HEK293T (cell line): ENCODE data around the gene SETD5.

Experiments
- ARNT ChIP-seq: fragments of 450-650 bp; IDR thresholded peaks from 2 replicates; pipeline ENCODE4 v1.6.1; 2017; ENCODE audit warnings: mild to moderate bottlenecking
- BHLHE40 ChIP-seq: fragments of 450-650 bp; IDR thresholded peaks from 2 replicates; pipeline ENCODE4 v1.6.1; 2016; ENCODE audit warnings: mild to moderate bottlenecking, moderate library complexity, borderline replicate concordance
- CTBP1 ChIP-seq: fragments of 450-650 bp; IDR thresholded peaks from 2 replicates; pipeline ENCODE4 v1.6.1; 2016; ENCODE audit warnings: borderline replicate concordance
- ELF4 ChIP-seq: fragments of 450-650 bp; IDR thresholded peaks from 2 replicates; pipeline ENCODE4 v1.6.1; 2017; ENCODE audit warnings: antibody characterized with exemption
- FOXA1 ChIP-seq: fragments of 450-650 bp; IDR thresholded peaks from 2 replicates; pipeline ENCODE4 v1.6.1; 2016; ENCODE audit warnings: mild to moderate bottlenecking
- FOXK2 ChIP-seq: fragments of 450-650 bp; IDR thresholded peaks from 2 replicates; pipeline ENCODE4 v1.6.1; 2016; ENCODE audit warnings: mild to moderate bottlenecking
- FOXM1 ChIP-seq: fragments of 450-650 bp; IDR thresholded peaks from 2 replicates; pipeline ENCODE4 v1.6.1; 2017; ENCODE audit warnings: mild to moderate bottlenecking, borderline replicate concordance
- HDGF ChIP-seq: fragments of 450-650 bp; IDR thresholded peaks from 2 replicates; pipeline ENCODE4 v1.6.1; 2017; ENCODE audit warnings: antibody characterized with exemption, borderline replicate concordance
- LEF1 ChIP-seq: fragments of 450-650 bp; IDR thresholded peaks from 2 replicates; pipeline ENCODE4 v1.6.1; 2017; ENCODE audit warnings: mild to moderate bottlenecking, borderline replicate concordance
- PKNOX1 ChIP-seq: fragments of 450-650 bp; IDR thresholded peaks from 2 replicates; pipeline ENCODE4 v1.6.1; 2016
- SP1 ChIP-seq: fragments of 450-650 bp; IDR thresholded peaks from 2 replicates; pipeline ENCODE4 v1.6.1; 2017
- ZNF384 ChIP-seq: fragments of 450-650 bp; IDR thresholded peaks from 2 replicates; pipeline ENCODE4 v1.6.1; 2016

- TF ChIP-seq ELF4, result no peak
- TF ChIP-seq PKNOX1, result no peak
- TF ChIP-seq FOXM1, result no peak
- TF ChIP-seq LEF1, result no peak
- no peak for TF ChIP-seq SP1
- TF ChIP-seq FOXA1, result no peak
- TF ChIP-seq BHLHE40, result no peak
- TF ChIP-seq ZNF384, result no peak
- TF ChIP-seq HDGF, result no peak
- no peak for TF ChIP-seq ARNT
- no peak for TF ChIP-seq FOXK2
- TF ChIP-seq CTBP1, result no peak
These were observed 111.4 kb downstream of the SETD5 start for GRCh38 chr3:9508781-9509180.
